D341Med (cell line): Measurements from ENCODE around the gene ZNF821.
"Not testable (repeated sequence)": the region's sequence is repeated elsewhere in the genome, so short reads cannot be mapped to it uniquely, and the experiment has no call there.

ENCODE experiments used
- DNase-seq: peaks from one replicate; pipeline ENCODE4 v3.0.0; 2012; ENCODE audit warnings: low spot score

The ZNF821 gene

DNA sequence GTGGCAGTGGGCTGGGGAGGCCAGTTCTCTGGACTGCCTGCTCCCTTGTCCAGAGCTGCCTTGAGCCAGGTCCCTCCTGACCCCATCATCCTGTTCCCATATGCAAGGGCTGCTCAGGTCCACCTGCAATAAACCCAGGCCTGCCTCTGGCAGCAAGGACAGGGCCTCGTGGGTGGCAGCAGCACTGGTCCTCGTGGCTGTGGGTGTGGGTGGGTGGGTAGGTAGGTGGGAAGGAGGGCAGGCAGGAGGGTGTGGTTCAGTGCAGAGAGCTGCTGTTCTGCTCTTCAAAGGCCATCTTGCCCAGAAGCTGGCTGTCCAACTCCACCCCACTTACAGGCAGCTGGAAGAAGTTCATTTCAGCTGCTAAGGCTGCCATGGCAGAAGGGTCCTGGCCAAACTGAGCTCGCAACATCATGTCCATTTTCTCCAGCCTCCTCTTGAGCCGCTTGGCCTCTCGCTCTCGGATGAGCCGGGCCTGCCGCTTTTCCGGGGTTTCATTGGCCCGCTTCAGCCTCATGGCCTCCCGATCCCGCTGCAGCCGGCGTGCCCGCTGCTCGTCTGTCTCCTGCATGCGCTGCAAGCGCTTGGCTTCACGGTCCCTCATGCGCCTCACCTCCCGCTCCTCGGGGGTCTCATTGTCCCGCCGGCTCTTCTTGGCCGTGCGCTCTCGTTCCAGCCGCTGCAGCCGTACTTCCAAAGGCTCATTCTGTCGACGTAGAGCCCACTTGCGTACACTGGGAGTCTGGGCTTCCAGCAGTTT, 24.0 kb downstream of the ZNF821 start:
- DNase-seq = no peak

- DNase-seq = no peak
Measured at GRCh38 chr16:71855937-71856662, 27.9 kb downstream of the ZNF821 start.

GRCh38 chr16:71854369-71854948, 29.5 kb downstream of the ZNF821 start:
- DNase-seq = no peak

- DNase-seq = no peak
Measured at GRCh38 chr16:71853413-71853812, 30.6 kb downstream of the ZNF821 start.

- no peak for DNase-seq
Measured at GRCh38 chr16:71852561-71852960, 31.4 kb downstream of the ZNF821 start.

DNA sequence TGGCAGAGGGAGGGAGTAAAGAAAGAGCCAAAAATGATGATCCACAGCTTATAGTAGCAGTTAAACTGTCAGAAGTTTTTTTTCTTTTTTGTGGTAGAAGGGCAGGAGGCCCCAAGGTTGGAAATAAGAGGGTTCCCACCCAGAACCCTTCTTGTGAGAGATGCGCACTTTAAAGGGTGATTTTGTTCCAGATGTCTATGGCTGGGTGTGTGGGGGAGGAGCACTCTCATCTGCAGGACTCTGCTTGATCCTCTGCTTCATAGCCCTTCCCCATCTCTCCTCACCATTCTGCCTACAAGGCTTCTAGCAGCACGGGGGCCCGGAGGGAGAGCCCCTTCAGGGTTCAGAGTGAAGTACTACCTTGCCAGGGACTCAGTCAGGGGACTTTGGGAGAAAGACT, 31.8 kb downstream of the ZNF821 start:
- no peak for DNase-seq

DNA sequence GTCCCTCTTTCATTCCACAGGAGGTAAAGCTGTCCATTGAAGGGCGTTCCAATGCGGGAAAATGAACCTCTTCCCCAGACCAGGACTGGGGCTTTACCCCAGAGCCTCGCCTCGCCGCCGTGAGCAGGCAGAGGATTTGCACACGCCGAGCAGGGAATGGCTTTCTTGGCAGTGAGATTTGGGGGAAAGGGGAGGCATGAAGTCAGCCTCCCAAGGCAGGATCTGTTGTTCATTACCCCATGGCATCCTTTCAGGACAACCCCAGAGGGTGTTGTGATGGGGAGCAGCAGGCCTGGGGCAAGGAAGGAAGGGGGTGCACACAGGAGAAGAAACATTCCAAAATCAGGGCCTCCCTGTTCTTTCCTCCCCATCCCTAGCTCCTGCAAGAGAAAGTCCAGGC, 32.2 kb downstream of the ZNF821 start:
- no peak for DNase-seq

- DNase-seq = no peak
Measured at GRCh38 chr16:71848622-71849021, 35.4 kb downstream of the ZNF821 start.

GRCh38 chr16:71847096-71847495, 36.9 kb downstream of the ZNF821 start:
- no peak for DNase-seq

- DNase-seq = no peak
Measured at GRCh38 chr16:71846431-71846830, 37.6 kb downstream of the ZNF821 start.

GRCh38 chr16:71845639-71846430, 38.1 kb downstream of the ZNF821 start, which contains the start of gene ATXN1L:
TSS of gene ATXN1L (plus strand) at chr16:71845976. CDS start at chr16:71849741, 3,765 bp downstream.
- DNase-seq = peak; percentile 99

GRCh38 chr16:71843572-71843971, 40.4 kb downstream of the ZNF821 start:
- no peak for DNase-seq

DNA sequence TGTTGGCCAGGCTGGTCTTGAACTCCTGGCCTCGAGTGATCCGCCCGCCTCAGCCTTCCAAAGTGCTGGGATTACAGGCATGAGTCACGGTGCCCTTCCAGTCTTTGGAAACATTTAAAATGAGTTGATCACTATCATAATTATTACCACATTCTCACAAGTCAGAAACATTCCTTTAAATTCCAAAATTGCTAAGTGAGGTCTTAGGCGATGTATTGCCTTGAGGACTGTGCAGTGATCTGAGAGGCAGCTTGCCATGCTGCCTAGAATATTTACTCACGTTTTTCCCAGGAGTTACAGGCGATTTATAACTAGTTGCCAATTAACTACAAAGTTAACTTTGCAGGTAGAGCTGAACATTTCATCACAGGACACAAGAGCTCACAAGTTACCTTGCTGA, 43.9 kb downstream of the ZNF821 start:
- no peak for DNase-seq

- DNase-seq = no peak
Measured at GRCh38 chr16:71837150-71837549, 46.8 kb downstream of the ZNF821 start.

DNA sequence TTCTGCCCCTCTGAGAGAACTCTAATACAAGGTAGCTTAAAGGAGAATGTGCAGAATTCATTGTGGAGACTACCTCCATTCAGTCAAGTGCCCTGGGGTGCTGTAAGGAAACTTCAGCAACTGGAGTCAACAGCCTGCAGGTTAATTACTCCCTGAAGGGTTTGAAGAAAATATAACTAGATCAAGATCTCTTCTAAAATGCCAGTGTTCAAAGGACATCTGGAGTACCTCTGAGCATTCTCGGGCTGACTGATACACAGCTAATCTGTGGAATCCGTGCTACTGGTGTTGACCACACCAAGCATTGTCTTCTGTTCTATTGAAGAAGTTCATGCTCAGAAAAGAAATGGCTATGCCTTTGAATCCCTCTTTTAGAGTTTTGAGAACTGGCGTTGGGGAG, 49.7 kb downstream of the ZNF821 start:
- DNase-seq = no peak

GRCh38 chr16:71832112-71832511, 51.9 kb downstream of the ZNF821 start:
- not testable (repeated sequence) for DNase-seq

DNA sequence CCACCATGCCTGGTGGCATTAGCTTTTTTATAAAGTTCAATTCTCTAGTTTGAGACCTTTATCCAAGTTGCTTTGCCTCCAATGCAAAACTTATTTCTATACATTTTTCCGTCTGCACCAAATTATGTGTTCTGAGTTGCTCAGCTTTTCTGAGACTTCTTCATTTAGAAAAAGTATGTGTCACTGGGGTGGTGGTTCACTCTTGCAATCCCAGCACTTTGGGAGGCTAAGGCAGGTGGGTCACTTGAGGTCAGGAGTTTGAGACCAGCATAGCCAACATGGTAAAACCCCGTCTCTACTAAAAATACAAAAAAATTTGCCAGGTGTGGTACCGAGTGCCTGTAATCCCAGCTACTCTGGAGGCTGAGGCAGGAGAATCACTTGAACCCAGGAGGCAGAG, 52.3 kb downstream of the ZNF821 start:
- not testable (repeated sequence) for DNase-seq

DNA sequence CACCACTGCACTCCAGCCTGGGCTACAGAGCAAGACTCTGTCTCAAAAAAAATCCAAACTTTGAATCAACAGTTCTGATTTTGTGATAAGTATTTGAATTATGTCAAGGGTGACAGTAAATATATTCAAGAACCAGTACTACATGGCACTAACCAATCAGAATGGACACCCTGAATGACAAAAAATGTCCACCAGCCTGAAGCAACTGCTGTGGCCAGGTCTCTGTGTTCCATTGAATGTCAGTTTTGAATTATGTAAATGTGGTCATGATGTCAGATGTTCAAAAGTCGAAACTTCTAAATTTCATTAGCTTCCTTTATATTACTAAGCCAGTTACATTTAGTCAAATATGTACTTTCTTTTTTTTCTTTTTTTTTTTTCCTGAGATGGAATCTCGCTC, 53.6 kb downstream of the ZNF821 start:
- no peak for DNase-seq

- DNase-seq = no peak
Measured at GRCh38 chr16:71826533-71827017, 57.4 kb downstream of the ZNF821 start.

DNA sequence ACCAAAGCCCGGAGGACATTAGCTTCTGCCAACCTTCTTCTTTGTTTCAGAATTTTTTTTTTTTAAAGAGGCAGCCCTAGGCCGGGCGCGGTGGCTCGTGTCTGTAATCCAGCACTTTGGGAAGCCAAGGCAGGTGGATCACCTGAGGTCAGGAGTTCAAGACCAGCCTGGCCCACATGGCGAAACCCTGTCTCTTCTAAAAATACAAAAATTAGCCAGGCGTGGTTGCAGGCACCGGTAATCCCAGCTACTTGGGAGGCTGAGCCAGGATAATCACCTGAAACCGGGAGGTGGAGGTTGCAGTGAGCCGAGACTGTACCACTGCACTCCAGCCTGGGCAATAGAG, 66.9 kb downstream of the ZNF821 start:
- not testable (repeated sequence) for DNase-seq

DNA sequence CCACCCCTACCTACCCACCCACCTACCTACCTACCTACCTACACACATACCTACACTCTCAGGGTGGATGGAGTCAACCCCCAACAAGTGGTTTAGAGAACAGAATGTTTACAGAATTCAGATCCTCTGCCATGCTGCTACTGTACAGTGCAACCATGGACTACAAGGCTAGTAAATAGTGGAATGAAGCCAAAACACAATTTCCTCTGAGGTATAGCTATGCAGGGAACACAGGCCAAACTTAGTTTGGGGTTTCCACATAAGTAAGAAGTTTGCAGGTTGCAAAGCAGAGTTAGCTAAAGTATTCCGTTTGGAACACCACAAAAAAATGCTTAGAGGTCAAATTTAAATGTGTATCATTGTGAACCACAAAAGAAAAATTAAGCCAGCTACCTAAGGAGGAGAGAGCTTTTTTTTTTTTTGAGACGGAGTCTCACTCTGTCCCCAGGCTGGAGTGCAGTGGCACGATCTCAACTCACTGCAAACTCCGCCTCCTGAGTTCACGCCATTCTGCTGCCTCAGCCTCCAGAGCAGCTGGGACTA, 72.7 kb downstream of the ZNF821 start:
- DNase-seq = no peak

GRCh38 chr16:71810155-71810530, 73.8 kb downstream of the ZNF821 start:
- DNase-seq = not testable (repeated sequence)
